ENCODE data around the gene DIAPH3.

DIAPH3 gene

GRCh38 chr13:60026286-60026685 is 137.4 kb downstream of the DIAPH3 start:
- no peak for DNase-seq (ENCODE audit: low read depth in 3 of 3)

- no peak for DNase-seq (ENCODE audit: low read depth in 3 of 3)
Measured at GRCh38 chr13:60020288-60020687, 143.4 kb downstream of the DIAPH3 start.

- DNase-seq (ENCODE audit: low read depth in 3 of 3) = no peak
Measured at GRCh38 chr13:60019119-60019993, 144.4 kb downstream of the DIAPH3 start.

GRCh38 chr13:60018536-60018935 is 145.2 kb downstream of the DIAPH3 start:
- no peak for DNase-seq (ENCODE audit: low read depth in 3 of 3)

- DNase-seq (ENCODE audit: low read depth in 3 of 3) = no peak
Measured at GRCh38 chr13:60016229-60016628, 147.5 kb downstream of the DIAPH3 start.

GRCh38 chr13:60013166-60013565 is 150.6 kb downstream of the DIAPH3 start:
- no peak for DNase-seq (ENCODE audit: low read depth in 3 of 3)

GRCh38 chr13:60012488-60012887 is 151.2 kb downstream of the DIAPH3 start:
- DNase-seq (ENCODE audit: low read depth in 3 of 3) = no peak

- no peak for DNase-seq (ENCODE audit: low read depth in 3 of 3)
Measured at GRCh38 chr13:60009300-60010253, 154.2 kb downstream of the DIAPH3 start.

GRCh38 chr13:60001889-60002288 is 161.8 kb downstream of the DIAPH3 start:
- no peak for DNase-seq (ENCODE audit: low read depth in 3 of 3)

GRCh38 chr13:60000976-60001375 is 162.8 kb downstream of the DIAPH3 start:
- no peak for DNase-seq (ENCODE audit: low read depth in 3 of 3)

GRCh38 chr13:60000081-60000480 is 163.6 kb downstream of the DIAPH3 start:
- DNase-seq (ENCODE audit: low read depth in 3 of 3) = no peak

- no peak for DNase-seq (ENCODE audit: low read depth in 3 of 3)
Measured at GRCh38 chr13:59997976-59998375, 165.8 kb downstream of the DIAPH3 start.

- DNase-seq (ENCODE audit: low read depth in 3 of 3) = no peak
Measured at GRCh38 chr13:59996461-59996980, 167.2 kb downstream of the DIAPH3 start.

GRCh38 chr13:59991395-59991794 is 172.3 kb downstream of the DIAPH3 start:
- DNase-seq (ENCODE audit: low read depth in 3 of 3) = no peak

GRCh38 chr13:59982631-59983382 is 180.9 kb downstream of the DIAPH3 start:
- no peak for DNase-seq (ENCODE audit: low read depth in 3 of 3)

- DNase-seq (ENCODE audit: low read depth in 3 of 3) = no peak
Measured at GRCh38 chr13:59979589-59979988, 184.1 kb downstream of the DIAPH3 start.

GRCh38 chr13:59978862-59979261 is 184.9 kb downstream of the DIAPH3 start:
- no peak for DNase-seq (ENCODE audit: low read depth in 3 of 3)

GRCh38 chr13:59976856-59977255 is 186.9 kb downstream of the DIAPH3 start:
- no peak for DNase-seq (ENCODE audit: low read depth in 3 of 3)

GRCh38 chr13:59975807-59976435 is 187.8 kb downstream of the DIAPH3 start:
- no peak for DNase-seq (ENCODE audit: low read depth in 3 of 3)

GRCh38 chr13:59970847-59971246 is 192.9 kb downstream of the DIAPH3 start:
- no peak for DNase-seq (ENCODE audit: low read depth in 3 of 3)

GRCh38 chr13:59963827-59964226 is 199.9 kb downstream of the DIAPH3 start:
- no peak for DNase-seq (ENCODE audit: low read depth in 3 of 3)

Measured in stimulated activated CD4-positive, alpha-beta T cell treated with anti-CD3 and anti-CD28 coated beads, TNF-alpha, amount 100 ng/mL, for 4 hours (primary cell).